Neural cell (in vitro differentiated cells): Measurements from ENCODE around the gene TAGLN3.

Experiments
- CTCF ChIP-seq: fragments of 450-650 bp; IDR thresholded peaks from 2 replicates; pipeline ENCODE4 v1.5.1; 2014; ENCODE audit warnings: antibody characterized with exemption, mild to moderate bottlenecking, moderate library complexity; ENCODE audit not compliant: poor library complexity, severe bottlenecking
- EP300 ChIP-seq: fragments of 450-650 bp; conservative IDR thresholded peaks from 2 replicates; pipeline ENCODE4 v1.6.1; 2014; ENCODE audit warnings: antibody characterized with exemption, mild to moderate bottlenecking, moderate library complexity; ENCODE audit not compliant: poor library complexity, severe bottlenecking
- EZH2 ChIP-seq: fragments of 200-600, 300-800 bp; shearing (Covaris generic), sonication (generic); IDR thresholded peaks from 2 replicates; pipeline ENCODE4 v1.6.1; 2014; ENCODE audit warnings: antibody characterized with exemption, low read length, borderline replicate concordance, mild to moderate bottlenecking; ENCODE audit not compliant: insufficient read depth, poor library complexity, severe bottlenecking
- MXI1 ChIP-seq: fragments of 450-650 bp; conservative IDR thresholded peaks from 2 replicates; pipeline ENCODE4 v1.6.1; 2014; ENCODE audit warnings: antibody characterized with exemption, mild to moderate bottlenecking; ENCODE audit not compliant: poor library complexity, severe bottlenecking
- POLR2AphosphoS5 ChIP-seq: IDR thresholded peaks from 2 replicates; pipeline ENCODE4 v1.6.1; 2012
- RAD21 ChIP-seq: fragments of 450-650 bp; conservative IDR thresholded peaks from 2 replicates; pipeline ENCODE4 v1.6.1; 2014; ENCODE audit warnings: antibody characterized with exemption, mild to moderate bottlenecking, moderate library complexity
- REST ChIP-seq: IDR thresholded peaks from 2 replicates; pipeline ENCODE4 v1.6.1; 2012; ENCODE audit warnings: borderline replicate concordance

DNA sequence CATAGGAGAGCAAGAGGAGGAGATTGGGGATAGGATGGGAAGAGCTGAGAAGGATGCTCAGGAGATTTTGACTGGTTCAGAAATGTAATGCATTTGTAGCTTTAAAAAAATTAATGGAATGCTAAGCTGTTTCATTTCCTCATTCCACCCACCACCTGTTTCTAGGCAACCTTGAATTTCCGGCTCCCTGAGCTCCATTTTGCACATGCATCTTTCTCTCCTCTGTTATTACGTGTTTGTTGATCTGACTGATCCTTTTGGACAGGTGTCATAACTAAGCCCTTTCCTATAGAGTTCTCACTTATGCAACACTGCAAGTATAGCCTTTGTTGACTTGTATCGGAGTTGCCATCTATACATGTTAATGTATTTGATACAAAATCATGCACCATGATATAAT, 40.1 kb downstream of the TAGLN3 start:
- TF ChIP-seq RAD21, result no peak
- no peak for TF ChIP-seq CTCF
- TF ChIP-seq EP300, result peak; percentile 92
- TF ChIP-seq EZH2, result no peak
- peak; percentile 90 for TF ChIP-seq POLR2AphosphoS5
- peak; percentile 30 for TF ChIP-seq MXI1
- peak; percentile 72 for TF ChIP-seq REST
